ENCODE data around the gene DENND2C.

DNA sequence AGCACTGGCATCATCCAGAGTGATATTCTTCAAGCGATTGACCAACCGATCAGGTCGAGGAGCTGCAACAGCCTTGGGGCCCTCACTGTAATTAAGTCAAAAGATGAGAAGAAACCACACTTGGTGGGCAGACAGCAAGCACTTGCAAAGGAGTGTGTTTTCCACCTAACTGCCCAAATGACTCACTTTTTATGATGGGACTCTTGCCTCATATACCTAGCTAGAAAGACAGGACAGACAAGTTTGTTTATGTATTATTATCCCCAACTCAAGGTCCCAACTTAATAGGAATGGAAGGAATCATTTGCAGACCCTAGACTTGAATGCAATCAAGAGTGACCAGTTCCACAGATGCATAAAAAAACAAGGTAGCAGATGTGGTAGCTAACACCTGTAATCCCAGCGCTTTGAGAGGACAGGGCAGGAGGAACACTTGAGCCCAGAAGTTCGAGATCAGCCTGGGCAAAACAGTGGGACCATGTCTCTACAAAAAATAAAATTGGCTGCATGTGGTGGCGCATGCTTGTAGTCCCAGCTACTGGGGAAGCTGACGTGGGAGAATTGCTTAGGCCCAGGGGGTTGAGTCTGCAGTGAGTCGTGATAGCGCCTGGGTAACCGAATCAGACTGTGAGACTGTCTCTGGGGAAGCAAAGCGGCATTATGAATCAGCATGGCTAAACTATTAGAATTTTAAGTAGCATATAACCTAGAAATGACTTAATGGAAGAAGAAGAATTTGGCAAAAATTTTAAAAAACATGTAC, 49.0 kb upstream of the DENND2C start:
- TF ChIP-seq, protein P1, sequence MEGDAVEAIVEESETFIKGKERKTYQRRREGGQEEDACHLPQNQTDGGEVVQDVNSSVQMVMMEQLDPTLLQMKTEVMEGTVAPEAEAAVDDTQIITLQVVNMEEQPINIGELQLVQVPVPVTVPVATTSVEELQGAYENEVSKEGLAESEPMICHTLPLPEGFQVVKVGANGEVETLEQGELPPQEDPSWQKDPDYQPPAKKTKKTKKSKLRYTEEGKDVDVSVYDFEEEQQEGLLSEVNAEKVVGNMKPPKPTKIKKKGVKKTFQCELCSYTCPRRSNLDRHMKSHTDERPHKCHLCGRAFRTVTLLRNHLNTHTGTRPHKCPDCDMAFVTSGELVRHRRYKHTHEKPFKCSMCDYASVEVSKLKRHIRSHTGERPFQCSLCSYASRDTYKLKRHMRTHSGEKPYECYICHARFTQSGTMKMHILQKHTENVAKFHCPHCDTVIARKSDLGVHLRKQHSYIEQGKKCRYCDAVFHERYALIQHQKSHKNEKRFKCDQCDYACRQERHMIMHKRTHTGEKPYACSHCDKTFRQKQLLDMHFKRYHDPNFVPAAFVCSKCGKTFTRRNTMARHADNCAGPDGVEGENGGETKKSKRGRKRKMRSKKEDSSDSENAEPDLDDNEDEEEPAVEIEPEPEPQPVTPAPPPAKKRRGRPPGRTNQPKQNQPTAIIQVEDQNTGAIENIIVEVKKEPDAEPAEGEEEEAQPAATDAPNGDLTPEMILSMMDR (IDR thresholded peaks at IDR 0.05), result no peak
- TF ChIP-seq EP300 (IDR thresholded peaks at IDR 0.05; ENCODE audit: low read depth), result no peak
